HG03460 (cell line): ENCODE measurements around the gene PNMA8A.
"Not testable (repeated sequence)": the region's sequence is repeated elsewhere in the genome, so short reads cannot be mapped to it uniquely, and the experiment has no call there.

Experiments
- ATAC-seq: cut with Tn5 transposase; IDR thresholded peaks from one replicate; pipeline ENCODE4 v1.9.1; 2021; ENCODE audit not compliant: unreplicated experiment

The PNMA8A gene, protein sequence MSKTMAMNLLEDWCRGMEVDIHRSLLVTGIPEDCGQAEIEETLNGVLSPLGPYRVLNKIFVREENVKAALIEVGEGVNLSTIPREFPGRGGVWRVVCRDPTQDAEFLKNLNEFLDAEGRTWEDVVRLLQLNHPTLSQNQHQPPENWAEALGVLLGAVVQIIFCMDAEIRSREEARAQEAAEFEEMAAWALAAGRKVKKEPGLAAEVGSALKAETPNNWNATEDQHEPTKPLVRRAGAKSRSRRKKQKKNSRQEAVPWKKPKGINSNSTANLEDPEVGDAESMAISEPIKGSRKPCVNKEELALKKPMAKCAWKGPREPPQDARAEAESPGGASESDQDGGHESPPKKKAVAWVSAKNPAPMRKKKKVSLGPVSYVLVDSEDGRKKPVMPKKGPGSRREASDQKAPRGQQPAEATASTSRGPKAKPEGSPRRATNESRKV

GRCh38 chr19:46471116-46471733 lies at the start of gene PNMA8A:
PNMA8A (minus strand) TSS chr19:46471563; CDS start chr19:46471035, 528 bp downstream.
- ATAC-seq, result no peak

DNA sequence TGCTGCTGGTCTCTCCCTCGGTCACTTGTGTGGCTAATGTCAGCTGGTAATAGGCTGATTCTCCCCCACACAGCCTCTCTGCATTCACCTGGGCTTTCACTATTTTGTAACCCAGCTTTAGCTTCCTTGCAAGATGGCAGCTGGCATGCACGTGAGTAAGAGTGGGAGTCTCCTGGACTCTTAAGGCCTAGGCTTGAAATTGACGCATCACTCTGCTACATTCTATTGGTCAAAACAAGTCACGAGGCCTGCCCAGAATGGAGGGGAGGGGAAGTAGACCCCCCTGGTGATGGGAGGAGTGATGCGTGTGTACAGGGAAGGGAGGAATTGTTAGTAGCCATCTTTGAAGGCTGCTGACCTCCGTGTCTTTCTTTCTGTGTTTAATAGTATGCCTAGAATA lies 49.3 kb upstream of the PNMA8A start:
- no peak for ATAC-seq

GRCh38 chr19:46517471-46517870 lies 46.1 kb upstream of the PNMA8A start:
- no peak for ATAC-seq

GRCh38 chr19:46515879-46516350 lies 44.6 kb upstream of the PNMA8A start:
- ATAC-seq, result no peak

- ATAC-seq, result no peak
These were observed 43.9 kb upstream of the PNMA8A start for GRCh38 chr19:46515290-46515609.

GRCh38 chr19:46514589-46515289 lies 43.4 kb upstream of the PNMA8A start:
- no peak for ATAC-seq

DNA sequence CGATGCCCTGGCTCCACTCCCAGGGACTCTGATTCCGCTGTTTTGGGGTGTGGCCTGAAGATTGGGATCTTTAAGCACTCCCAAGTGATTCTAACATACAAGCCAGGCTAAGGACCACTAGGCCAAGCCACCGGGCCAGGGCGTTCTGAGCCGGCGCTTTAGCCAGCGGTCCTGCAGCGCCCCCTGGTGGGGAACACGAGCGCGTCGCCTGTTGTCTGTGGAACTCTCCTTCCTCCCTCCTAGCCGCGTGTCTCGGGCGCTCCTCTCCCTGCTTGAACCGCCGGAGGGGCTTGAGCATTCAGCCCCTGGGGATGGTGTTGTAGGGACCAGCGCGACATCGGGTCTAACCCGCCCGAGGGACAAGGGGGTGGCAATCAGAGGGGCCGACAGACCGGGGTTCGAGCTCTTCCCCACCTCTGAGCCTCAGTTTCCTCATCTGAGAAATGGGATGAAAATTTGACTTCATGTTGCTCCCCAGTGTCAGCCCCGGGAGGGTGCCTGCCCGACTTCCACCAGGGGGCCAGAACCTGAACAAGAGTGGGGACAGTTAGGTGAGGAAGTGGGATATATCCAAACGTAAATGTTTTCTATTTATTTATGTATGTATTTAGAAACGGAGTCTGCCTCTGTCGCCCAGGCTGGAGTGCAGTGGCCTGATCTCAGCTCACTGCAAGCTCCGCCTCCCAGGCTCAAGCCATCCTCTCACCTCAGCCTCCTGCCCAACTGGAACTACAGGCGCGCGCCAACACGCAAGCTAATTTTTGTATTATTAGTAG lies 42.3 kb upstream of the PNMA8A start:
- no peak for ATAC-seq

- no peak for ATAC-seq
These were observed 39.9 kb upstream of the PNMA8A start for GRCh38 chr19:46511237-46511636.

- ATAC-seq, result no peak
These were observed 36.8 kb upstream of the PNMA8A start for GRCh38 chr19:46508206-46508605.

DNA sequence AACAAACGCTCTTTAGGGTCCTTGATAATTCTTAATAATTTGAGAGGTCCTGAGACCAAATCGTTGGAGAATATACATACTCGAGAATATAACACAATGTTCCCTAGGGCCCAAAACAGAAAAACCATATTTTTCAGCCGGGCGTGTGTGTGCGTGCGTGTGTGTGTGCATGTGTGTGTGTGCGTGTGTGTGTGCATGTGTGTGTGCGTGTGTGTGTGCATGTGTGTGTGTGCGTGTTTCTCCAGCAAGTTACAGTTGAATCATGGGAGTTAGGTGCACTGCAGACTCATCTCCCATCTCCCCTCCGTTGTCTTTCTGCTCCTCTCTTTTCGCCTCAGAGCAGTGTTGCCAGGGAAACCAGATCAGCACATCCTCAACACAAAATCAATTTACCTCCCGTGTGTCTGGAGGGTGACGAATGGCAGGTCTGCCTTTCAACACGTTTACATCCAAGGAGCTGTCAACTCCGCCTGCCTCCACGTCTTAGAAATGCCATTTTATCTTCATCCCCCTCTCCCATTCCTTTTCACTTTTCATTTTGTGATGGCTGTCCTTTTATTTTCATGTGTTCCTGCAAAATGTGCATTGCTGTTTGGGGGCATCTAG lies 32.6 kb upstream of the PNMA8A start:
- no peak for ATAC-seq

GRCh38 chr19:46502891-46503290 lies 31.5 kb upstream of the PNMA8A start:
- ATAC-seq, result no peak

- no peak for ATAC-seq
These were observed 28.3 kb upstream of the PNMA8A start for GRCh38 chr19:46499692-46500091.

- no peak for ATAC-seq
These were observed 26.4 kb upstream of the PNMA8A start for GRCh38 chr19:46497773-46498172.

DNA sequence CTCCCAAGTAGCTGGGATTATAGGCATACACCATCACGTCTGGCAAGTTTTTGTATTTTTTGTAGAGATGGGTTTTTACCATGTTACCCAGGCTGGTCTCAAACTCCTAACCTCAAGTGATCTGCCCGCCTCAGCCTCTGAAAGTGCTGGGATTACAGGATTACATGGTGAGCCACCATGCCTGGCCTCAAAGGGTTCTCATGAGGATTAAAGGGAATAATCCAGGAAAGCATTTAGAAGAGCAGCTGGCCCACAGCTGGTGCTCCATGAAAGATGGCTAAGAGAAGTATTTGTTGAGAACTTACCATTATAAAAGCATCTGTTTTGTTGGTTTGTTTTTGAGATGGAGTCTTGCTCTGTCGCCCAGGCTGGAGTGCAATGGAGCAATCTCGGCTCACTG lies 25.5 kb upstream of the PNMA8A start:
- not testable (repeated sequence) for ATAC-seq

DNA sequence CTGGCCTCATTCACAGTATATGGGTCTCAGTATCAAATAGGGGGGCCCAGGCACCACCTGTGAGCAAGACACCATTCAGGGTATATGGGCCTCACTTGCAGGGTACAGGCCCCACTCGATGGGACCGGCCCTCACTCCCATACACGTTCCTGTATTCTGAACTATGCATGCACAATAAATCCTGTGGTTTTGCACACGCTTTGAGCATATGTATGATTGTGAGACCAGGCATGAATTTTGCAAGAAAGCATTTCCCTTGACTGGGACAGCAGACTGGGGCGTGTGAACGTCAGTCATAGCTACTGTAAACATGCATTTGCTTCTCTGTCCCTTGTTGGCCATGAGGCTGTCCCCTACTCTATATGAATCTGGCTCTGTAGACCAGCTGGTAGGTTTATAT lies 24.9 kb upstream of the PNMA8A start:
- no peak for ATAC-seq

DNA sequence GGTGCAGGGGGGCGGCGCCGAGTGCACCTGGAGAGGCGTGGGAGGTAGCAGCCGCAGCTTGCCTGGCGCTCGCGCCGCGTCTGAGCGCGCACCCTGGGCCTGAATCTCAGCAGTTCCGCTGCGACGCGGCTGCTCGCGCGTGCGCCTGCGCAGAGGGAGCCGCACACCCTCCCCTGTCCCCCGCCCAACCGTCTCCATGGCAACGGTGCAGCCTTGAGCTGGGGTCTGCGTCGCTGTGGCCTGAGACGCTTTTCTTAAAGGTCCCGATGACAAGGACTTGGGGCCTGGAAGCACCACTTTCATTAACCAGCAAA lies 24.4 kb upstream of the PNMA8A start, which contains the start of gene PNMA8B:
PNMA8B (minus strand) TSS at position 82 of the 314 bp plus-strand sequence. CDS start 402 bp downstream, outside the sequence.
- ATAC-seq, result no peak

GRCh38 chr19:46494941-46495785 lies 23.8 kb upstream of the PNMA8A start:
- no peak for ATAC-seq

- no peak for ATAC-seq
These were observed 23.0 kb upstream of the PNMA8A start for GRCh38 chr19:46494146-46494940.
